Endothelial cell of umbilical vein (primary cell): ENCODE measurements around the gene ARMCX6. TPM values are rescaled to one million over a fixed set of nuclear protein-coding genes. Genes with fewer than 3 reads are reported as not detected.
A peak's percentile ranks its signal among the peaks of the same experiment; 100 is the strongest.

Source experiments
- BruUV-seq: library from RNA; stranded (reverse); fragments of 400-500 nt; replicated peaks from 2 replicates; lab custom pipeline; 2021; lab: Mats Ljungman, UMichigan
- CTCF ChIA-PET: fragments of 300-600, 350-600 bp; sonication (Branson Sonifier 250); formaldehyde crosslinking; loops from one replicate; lab custom pipeline; 2021; ENCODE audit warnings: antibody characterized with exemption, inconsistent platforms; lab: Charles Lee
- POLR2A ChIA-PET: fragments of 300-600, 350-600 bp; sonication (Branson Sonifier 250); formaldehyde crosslinking; loops from one replicate; lab custom pipeline; 2021; ENCODE audit warnings: antibody characterized with exemption, inconsistent platforms; lab: Charles Lee
- DNase-seq: peaks from one replicate; pipeline ENCODE4 v3.0.0-alpha.2; 2011; ENCODE audit warnings: low read depth, low spot score
- FAIRE-seq: peaks from 2 replicates; lab custom pipeline; 2011; peaks lifted over from hg19 to GRCh38; lab: Jason Lieb, UNC
- H2AFZ ChIP-seq: 2 replicates; pipeline ENCODE4 v1.6.0; 2012; ENCODE audit warnings: low read depth, low read length, control low read depth, inconsistent platforms
- H3K27ac ChIP-seq: 2 replicates; pipeline ENCODE4 v1.5.1; 2011; ENCODE audit warnings: low read depth, mild to moderate bottlenecking, control low read depth, low read length, moderate library complexity; ENCODE audit not compliant: insufficient read depth
- H3K27me3 ChIP-seq, 2 experiments: 2 replicates each; pipeline versions ENCODE4 v1.6.0 to v1.6.1; 2011; ENCODE audit warnings: low read length in 2 of 2, mixed read lengths in 1 of 2; ENCODE audit not compliant: control insufficient read depth in 2 of 2, insufficient read depth in 2 of 2
- H3K36me3 ChIP-seq, 2 experiments: 2 replicates in 1 of 2; 3 replicates in 1 of 2; pipeline ENCODE4 v1.5.1; 2011; ENCODE audit warnings: low read length in 2 of 2, mild to moderate bottlenecking in 1 of 2, moderate library complexity in 1 of 2; ENCODE audit not compliant: control insufficient read depth in 2 of 2, insufficient read depth in 2 of 2; ENCODE audit errors: extremely low read depth in 1 of 2
- H3K4me1 ChIP-seq: 3 replicates; pipeline ENCODE4 v1.5.1; 2011; ENCODE audit warnings: mild to moderate bottlenecking, low read length; ENCODE audit not compliant: control insufficient read depth, insufficient read depth; ENCODE audit errors: extremely low read depth
- H3K4me2 ChIP-seq: 2 replicates; pipeline ENCODE4 v1.6.1; 2011; ENCODE audit warnings: low read length, control low read depth, mixed read lengths; ENCODE audit not compliant: insufficient read depth
- H3K4me3 ChIP-seq, 3 experiments: fragments of 200-600 bp in 1 of 3; sonication (generic), shearing (Covaris generic) in 1 of 3; replicated peaks in 1 of 3; 2 replicates each; pipeline ENCODE4 v1.5.1; 2011 to 2016; ENCODE audit warnings: control low read depth in 3 of 3, low read length in 3 of 3, mild to moderate bottlenecking in 2 of 3, inconsistent platforms in 1 of 3, low read depth in 1 of 3, moderate library complexity in 1 of 3; ENCODE audit not compliant: insufficient read depth in 1 of 3
- H3K79me2 ChIP-seq: 2 replicates; pipeline ENCODE4 v1.6.0; 2012; ENCODE audit warnings: low read length, inconsistent platforms; ENCODE audit not compliant: control insufficient read depth, insufficient read depth
- H3K9ac ChIP-seq: replicated peaks from 2 replicates; pipeline ENCODE3; 2011; ENCODE audit warnings: low read length, control low read depth; ENCODE audit not compliant: insufficient read depth; ENCODE audit errors: extremely low read depth
- H3K9me1 ChIP-seq: replicated peaks from 3 replicates; pipeline ENCODE4 v1.6.0; 2011; ENCODE audit warnings: mild to moderate bottlenecking, low read length; ENCODE audit not compliant: control insufficient read depth, insufficient read depth; ENCODE audit errors: extremely low read depth
- H3K9me3 ChIP-seq: replicated peaks from 2 replicates; pipeline ENCODE4 v1.5.1; 2012; ENCODE audit warnings: low read length, inconsistent platforms; ENCODE audit not compliant: control insufficient read depth, insufficient read depth
- H4K20me1 ChIP-seq: replicated peaks from 2 replicates; pipeline ENCODE3; 2011; ENCODE audit warnings: mild to moderate bottlenecking, low read length; ENCODE audit not compliant: control insufficient read depth, insufficient read depth; ENCODE audit errors: extremely low read depth
- EZH2 ChIP-seq: IDR thresholded peaks from 2 replicates; pipeline ENCODE4 v1.6.1; 2012; ENCODE audit warnings: borderline replicate concordance, low read depth, mild to moderate bottlenecking, moderate library complexity, low read length, inconsistent platforms; ENCODE audit not compliant: severe bottlenecking
- FOS ChIP-seq: IDR thresholded peaks from 2 replicates; pipeline ENCODE4 v1.6.1; 2011; ENCODE audit warnings: mild to moderate bottlenecking, low read length, moderate library complexity, borderline replicate concordance; ENCODE audit not compliant: insufficient read depth
- GATA2 ChIP-seq: IDR thresholded peaks from 2 replicates; pipeline ENCODE4 v1.7.0; 2011; ENCODE audit warnings: low read depth, mild to moderate bottlenecking, moderate library complexity, mixed read lengths, low read length; ENCODE audit not compliant: insufficient read length, insufficient read depth
- JUN ChIP-seq: IDR thresholded peaks from 2 replicates; pipeline ENCODE4 v1.6.1; 2011; ENCODE audit warnings: borderline replicate concordance, low read depth; ENCODE audit not compliant: insufficient read length, insufficient read depth
- POLR2A ChIP-seq: IDR thresholded peaks from 2 replicates; pipeline ENCODE4 v1.6.1; 2012; ENCODE audit warnings: low read depth, mild to moderate bottlenecking, control low read depth, low read length
- dilution Hi-C: fragments of 300-500 bp; cut with MboI; formaldehyde crosslinking; loops from one replicate; pipeline ENCODE4 v1.15.0; 2019; ENCODE audit warnings: low sequenced_read_pairs; ENCODE audit not compliant: extremely low pct_ligation_motif_present
- intact Hi-C: fragments of 100-400 bp; cut with micrococcal nuclease; formaldehyde crosslinking; loops from one replicate; pipeline ENCODE4 v1.10.0; 2022
- polyA plus RNA-seq, 4 experiments: library from polyadenylated mRNA; depleted of rRNA in 3 of 4; stranded (reverse) in 3 of 4; unstranded in 1 of 4; fragments of >200 nt; gene quantifications; 2 replicates each; pipeline versions ENCODE4 v1.2.1 to v1.2.3, GENCODE V29; 2011 to 2012; ENCODE audit warnings: missing spikeins in 1 of 4
- total RNA-seq: library from RNA; stranded (reverse); gene quantifications from 2 replicates; pipeline ENCODE4 v1.2.3, GENCODE V29; 2021
- TF ChIP-seq, protein P1 (sequence below): IDR thresholded peaks from 2 replicates; pipeline ENCODE4 v1.6.1; 2011; ENCODE audit not compliant: insufficient read depth, insufficient read length

The ARMCX6 gene
- total and polyA plus RNA-seq, 2 donors (not counting 3 experiments of a cell fraction or from before 2014, with no cell fraction given) = 71.7 to 98.6 TPM

DNA sequence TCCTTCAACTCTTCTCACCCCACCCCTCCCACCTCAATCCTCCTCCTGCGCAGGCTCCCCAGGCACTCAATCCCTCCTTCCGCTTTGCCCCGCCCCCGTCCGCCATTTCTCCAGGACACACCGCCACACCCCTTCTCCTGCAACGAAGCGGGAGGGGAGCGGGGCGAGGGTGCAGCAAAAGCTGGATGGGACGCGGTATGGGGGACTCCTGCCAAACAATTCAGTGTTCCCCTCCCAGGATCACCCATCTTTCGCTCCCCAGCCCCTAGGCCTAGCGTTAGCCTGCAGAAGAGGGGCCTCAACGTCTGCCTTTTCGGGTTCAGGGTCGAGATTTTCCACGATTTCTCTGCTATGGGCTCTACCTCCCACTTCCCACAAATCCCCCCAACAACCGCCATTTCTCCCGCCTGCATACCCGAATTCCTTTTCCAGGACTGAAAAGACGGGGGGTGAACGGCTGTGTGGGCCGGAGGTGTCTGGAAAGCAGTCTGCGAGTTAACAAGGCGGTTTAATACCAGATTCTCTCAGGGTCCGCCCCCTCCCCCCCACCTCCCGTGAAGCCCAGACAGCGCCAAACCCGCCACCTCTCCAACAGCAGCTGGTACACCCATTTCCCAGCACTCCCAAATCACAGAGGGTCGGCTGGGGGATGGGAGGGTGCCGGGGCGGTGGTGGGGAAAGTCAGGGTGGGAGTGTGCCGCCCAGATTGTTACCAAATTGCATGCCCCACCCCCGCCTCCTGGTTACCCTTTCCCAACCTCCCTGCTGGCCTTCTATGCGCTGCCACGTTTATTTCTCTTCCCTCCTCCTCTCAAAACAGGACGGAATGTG lies 41.1 kb upstream of the ARMCX6 start:
- H4K20me1 ChIP-seq = no peaks in the 10 kb centered on the region
- H2AFZ ChIP-seq = peak overlapping the region; percentile 91
- H3K9me1 ChIP-seq = no peaks in the 10 kb centered on the region
- CTCF ChIA-PET = interaction anchor here (1.2 kb wide), 1 partner anchor 100 kb away, joined by 7 read pairs; no protein-coding TSS in a partner anchor
- no peaks in the 10 kb centered on the region for H3K4me1 ChIP-seq
- H3K4me2 ChIP-seq = peak overlapping the region; percentile 82
- H3K4me3 ChIP-seq = peak overlapping the region; percentile 71 to 88 (median 87)
- POLR2A ChIA-PET = interaction anchor here (0.7 to 1.0 kb wide), 3 partner anchors 16 to 99 kb away, joined by 3 to 4 read pairs (median 3); no protein-coding TSS in a partner anchor
- peak; percentile 51 for DNase-seq
- H3K79me2 ChIP-seq = peaks cover 2% of the 10 kb centered on the region
- BruUV-seq = no TSS peak
- peaks cover 0 to 2% of the 10 kb centered on the region in 2 experiments for H3K27me3 ChIP-seq
- intact Hi-C loops (loop anchor here (1.0 kb wide), 3 partner anchors 23 to 140 kb away; no protein-coding TSS in a partner anchor), dilution Hi-C loops (no loop called here)
- TF ChIP-seq EZH2 = no peak
- peak; percentile 38 for TF ChIP-seq POLR2A
- H3K27ac ChIP-seq = peak overlapping the region; percentile 18
- no peaks in the 10 kb centered on the region for H3K9me3 ChIP-seq
- peak overlapping the region; percentile 51 for H3K9ac ChIP-seq
- peaks cover 0 to 8% of the 10 kb centered on the region in 2 experiments for H3K36me3 ChIP-seq
- FAIRE-seq = peak; percentile 87

DNA sequence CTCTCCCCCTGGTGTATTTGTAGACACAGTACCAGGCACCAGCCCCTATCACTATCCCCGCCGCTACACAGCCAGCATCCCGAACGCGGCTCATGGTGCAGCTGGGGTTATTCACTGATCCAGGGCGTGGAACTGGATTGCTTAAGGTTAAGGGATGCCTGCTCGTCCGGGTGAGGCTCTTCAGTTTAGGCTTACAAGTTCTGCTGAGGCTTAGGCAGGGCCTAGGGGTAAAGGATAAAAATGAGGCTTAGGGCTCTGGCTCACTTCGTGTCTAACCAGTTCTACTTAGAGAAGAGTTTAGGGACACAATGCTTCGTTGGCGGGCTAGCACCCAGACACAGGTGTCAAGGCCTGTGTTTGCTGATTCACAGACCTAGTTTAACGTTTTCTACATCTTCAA lies 39.7 kb upstream of the ARMCX6 start:
- dilution Hi-C loops (no loop called here), intact Hi-C loops (no loop called here)
- H2AFZ ChIP-seq = no peak overlapping the region
- no peaks in the 10 kb centered on the region for H3K9me3 ChIP-seq
- H4K20me1 ChIP-seq = no peaks in the 10 kb centered on the region
- DNase-seq = no peak
- peaks cover 0 to 2% of the 10 kb centered on the region in 2 experiments for H3K27me3 ChIP-seq
- H3K9ac ChIP-seq = no peak overlapping the region
- no peak overlapping the region for H3K4me2 ChIP-seq
- H3K36me3 ChIP-seq = peaks cover 0 to 8% of the 10 kb centered on the region in 2 experiments
- H3K9me1 ChIP-seq = no peaks in the 10 kb centered on the region
- peaks cover 2% of the 10 kb centered on the region for H3K79me2 ChIP-seq
- ChIA-PET POLR2A (no interaction called here), CTCF (no interaction called here)
- no peak overlapping the region for H3K4me3 ChIP-seq
- TF ChIP-seq FOS = no peak
- no peak for TF ChIP-seq POLR2A
- TF ChIP-seq, protein P1, sequence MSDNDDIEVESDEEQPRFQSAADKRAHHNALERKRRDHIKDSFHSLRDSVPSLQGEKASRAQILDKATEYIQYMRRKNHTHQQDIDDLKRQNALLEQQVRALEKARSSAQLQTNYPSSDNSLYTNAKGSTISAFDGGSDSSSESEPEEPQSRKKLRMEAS = no peak
- TF ChIP-seq GATA2 = no peak
- no peak for TF ChIP-seq JUN
- BruUV-seq = no TSS peak
- no peaks in the 10 kb centered on the region for H3K4me1 ChIP-seq
- H3K27ac ChIP-seq = no peak overlapping the region
- no peak for FAIRE-seq
